K562 (cell line): ENCODE measurements around the gene CDC14A. TPM values are rescaled to one million over a fixed set of nuclear protein-coding genes. Genes with fewer than 3 reads are reported as not detected.

Experiments
- AFF1 ChIP-seq, 2 experiments: fragments of 450-650 bp; IDR thresholded peaks; 2 replicates each; pipeline ENCODE4 v1.6.1; 2018; ENCODE audit warnings: mild to moderate bottlenecking in 2 of 2, low read depth in 1 of 2; ENCODE audit not compliant: partially characterized antibody in 2 of 2
- CBX3 ChIP-seq, 2 experiments: IDR thresholded peaks; 1 replicate in 1 of 2; 2 replicates in 1 of 2; pipeline ENCODE4 v1.6.1; 2012; ENCODE audit warnings: inconsistent platforms in 2 of 2, low read length in 2 of 2, borderline replicate concordance in 1 of 2, control low read depth in 1 of 2
- FOSL1 ChIP-seq: fragments of 200-800 bp; sonication (Bioruptor generic); conservative IDR thresholded peaks from 2 replicates; pipeline ENCODE4 v1.6.1; 2016; ENCODE audit warnings: missing genetic modification characterization, missing compliant biosample characterization
- GABPA ChIP-seq: fragments of 200-800 bp; sonication (Bioruptor generic); conservative IDR thresholded peaks from 2 replicates; pipeline ENCODE4 v1.6.1; 2016; ENCODE audit warnings: low read depth, missing genetic modification characterization, missing compliant biosample characterization
- GABPB2 ChIP-seq: fragments of 250-450 bp; sonication (Bioruptor Pico); conservative IDR thresholded peaks from 2 replicates; pipeline ENCODE4 v1.5.1; 2021; ENCODE audit warnings: mild to moderate bottlenecking
- JUND ChIP-seq, 2 experiments: IDR thresholded peaks; 2 replicates in 1 of 2; 3 replicates in 1 of 2; pipeline ENCODE4 v1.6.1; 2011; ENCODE audit warnings: borderline replicate concordance in 2 of 2, low read depth in 2 of 2, low read length in 2 of 2, improper control_type of control experiment in 1 of 2, missing biosample characterization in 1 of 2, missing genetic modification characterization in 1 of 2, missing genetic modification reagents in 1 of 2
- LEF1 ChIP-seq: fragments of 450-650 bp; IDR thresholded peaks from 2 replicates; pipeline ENCODE4 v1.6.1; 2016; ENCODE audit warnings: mild to moderate bottlenecking
- MEF2D ChIP-seq: conservative IDR thresholded peaks from 2 replicates; pipeline ENCODE4 v1.6.1; 2016; ENCODE audit warnings: low read depth, missing genetic modification characterization, missing compliant biosample characterization
- MTA1 ChIP-seq: fragments of 450-650 bp; IDR thresholded peaks from 2 replicates; pipeline ENCODE4 v1.6.1; 2017; ENCODE audit warnings: borderline replicate concordance
- MTA2 ChIP-seq: fragments of 450-650 bp; IDR thresholded peaks from 2 replicates; pipeline ENCODE4 v1.6.1; 2016; ENCODE audit warnings: low read depth
- NCOR1 ChIP-seq: fragments of 450-650 bp; IDR thresholded peaks from 2 replicates; pipeline ENCODE4 v1.6.1; 2016; ENCODE audit warnings: mild to moderate bottlenecking, moderate library complexity
- SIN3A ChIP-seq, 2 experiments: fragments of 150-350 bp in 1 of 2; IDR thresholded peaks; 2 replicates each; pipeline ENCODE4 v1.6.1; 2011 to 2016; ENCODE audit warnings: borderline replicate concordance in 2 of 2, low read depth in 2 of 2, low read length in 2 of 2, mild to moderate bottlenecking in 2 of 2, moderate library complexity in 2 of 2; ENCODE audit not compliant: control insufficient read depth in 1 of 2
- SOX6 ChIP-seq: fragments of 450-650 bp; IDR thresholded peaks from 2 replicates; pipeline ENCODE4 v1.6.1; 2014; ENCODE audit warnings: mild to moderate bottlenecking
- STAT5A ChIP-seq: IDR thresholded peaks from 2 replicates; pipeline ENCODE4 v1.6.1; 2012; ENCODE audit warnings: low read length, inconsistent platforms, borderline replicate concordance
- TAF9B ChIP-seq: fragments of 450-650 bp; IDR thresholded peaks from 2 replicates; pipeline ENCODE4 v1.6.1; 2018; ENCODE audit warnings: mild to moderate bottlenecking; ENCODE audit not compliant: partially characterized antibody
- THAP12 ChIP-seq: fragments of 250-450 bp; sonication (Bioruptor Pico); IDR thresholded peaks from 2 replicates; pipeline ENCODE4 v1.9.0; 2021; ENCODE audit warnings: mild to moderate bottlenecking, inconsistent platforms
- ZBTB7A ChIP-seq: IDR thresholded peaks from 2 replicates; pipeline ENCODE4 v1.6.1; 2011; ENCODE audit warnings: low read depth, mild to moderate bottlenecking, low read length, moderate library complexity, borderline replicate concordance; ENCODE audit not compliant: control insufficient read depth
- ZFP30 ChIP-seq: fragments of 250-450 bp; sonication (Bioruptor Pico); IDR thresholded peaks from 2 replicates; pipeline ENCODE4 v1.8.0; 2022; ENCODE audit warnings: moderate library complexity, mild to moderate bottlenecking, inconsistent platforms, borderline replicate concordance
- ZNF551 ChIP-seq: fragments of 250-450 bp; sonication (Bioruptor Pico); IDR thresholded peaks from 2 replicates; pipeline ENCODE4 v1.5.0; 2021; ENCODE audit warnings: mild to moderate bottlenecking, moderate library complexity
- polyA plus RNA-seq, 8 experiments: library from polyadenylated mRNA; depleted of rRNA in 4 of 8; stranded (reverse) in 5 of 8; unstranded in 3 of 8; fragments of >200 nt; fragmentation: Nextera tagmentation in 2 of 8; fragmentation: Illumina TruSeq in 1 of 8; extraction: Ambion mirVana in 2 of 8; extraction: Trizol in 1 of 8; gene quantifications; 2 replicates each; pipeline versions ENCODE4 v1.2.1 to v1.2.3, GENCODE V29; 2011 to 2014; ENCODE audit warnings: inconsistent platforms in 1 of 8, missing spikeins in 1 of 8
- total RNA-seq, 7 experiments: library from RNA; depleted of rRNA in 6 of 7; stranded (reverse); fragments of >200 nt in 6 of 7; fragmentation: Illumina TruSeq in 2 of 7; extraction: Trizol in 2 of 7; gene quantifications; 2 replicates each; pipeline versions ENCODE4 v1.2.1 to v1.2.3, GENCODE V29; 2011 to 2021; ENCODE audit warnings: low replicate concordance in 1 of 7

The CDC14A gene
- total and polyA plus RNA-seq, 9 of the 15 experiments (the other 6 are each of a cell fraction or from before 2014, with no cell fraction given): 17.0 to 74.3 (median 33.4) TPM

- TF ChIP-seq THAP12 (no peak), FOSL1 (tag) (peak; percentile 64; the same call in 1 of the 2 replicates), GABPB2 (CRISPR knock-in tag) (no peak), MTA1 (peak; percentile 64; the same call in 1 of the 2 replicates), ZNF551 (CRISPR knock-in tag) (no peak), JUND (IDR thresholded peaks at IDR 0.05; ENCODE audit: borderline replicate concordance, low read depth, low read length) (peak; percentile 79; the same call in 1 of the 2 replicates), JUND (tag; IDR thresholded peaks at IDR 0.05; ENCODE audit: borderline replicate concordance, low read depth, low read length) (peak; percentile 80; the same call in 1 of the 3 replicates), AFF1 (IDR thresholded peaks at IDR 0.05; ENCODE audit: low read depth in 1 of 2, partially characterized antibody in 2 of 2) (no peak), MTA2 (peak; percentile 43; the same call in 1 of the 2 replicates), LEF1 (0 out of 2 replicates have a peak, but pooled peaks have one; percentile 43), TAF9B (peak; percentile 73), STAT5A (peak; percentile 43; the same call in 1 of the 2 replicates), CBX3 (IDR thresholded peaks at IDR 0.05; ENCODE audit: borderline replicate concordance in 1 of 2, low read length in 2 of 2) (no peak), NCOR1 (peak; percentile 48), GABPA (peak; percentile 31; the same call in 1 of the 2 replicates), ZBTB7A (peak; percentile 25; the same call in 1 of the 2 replicates), SOX6 (peak; percentile 98), SIN3A (IDR thresholded peaks at IDR 0.05; ENCODE audit: borderline replicate concordance in 2 of 2, control insufficient read depth in 1 of 2, low read depth in 2 of 2, low read length in 2 of 2) (peak in 1 of 2 experiments; percentile 33; a peak in 1 of 4 replicates), ZFP30 (CRISPR knock-in tag) (no peak), MEF2D (tag) (0 out of 2 replicates have a peak, but pooled peaks have one; percentile 51)
Observed at GRCh38 chr1:100440075-100440809, 87.9 kb downstream of the CDC14A start (continued).
